SH-SY5Y (cell line): ENCODE measurements around the gene ABHD17C.

ENCODE experiments used
- GATA2 ChIP-seq: IDR thresholded peaks from 2 replicates; pipeline ENCODE4 v1.6.1; 2011; ENCODE audit warnings: mild to moderate bottlenecking, low read depth, low read length
- GATA3 ChIP-seq: IDR thresholded peaks from 2 replicates; pipeline ENCODE4 v1.6.1; 2011; ENCODE audit warnings: low read depth, mild to moderate bottlenecking, low read length, moderate library complexity

The ABHD17C gene

GRCh38 chr15:80758130-80758745, 63.1 kb downstream of the ABHD17C start:
- TF ChIP-seq GATA2: no peak
- no peak for TF ChIP-seq GATA3

- TF ChIP-seq GATA2: no peak
- TF ChIP-seq GATA3: no peak
These were observed 65.8 kb downstream of the ABHD17C start for GRCh38 chr15:80760960-80761359.

GRCh38 chr15:80761754-80762153, 66.6 kb downstream of the ABHD17C start:
- no peak for TF ChIP-seq GATA3
- no peak for TF ChIP-seq GATA2

GRCh38 chr15:80764535-80764934, 69.4 kb downstream of the ABHD17C start:
- TF ChIP-seq GATA3 (no peak), GATA2 (no peak)

GRCh38 chr15:80766275-80766674, 71.2 kb downstream of the ABHD17C start:
- TF ChIP-seq GATA2 (no peak), GATA3 (no peak)

GRCh38 chr15:80768158-80768557, 73.0 kb downstream of the ABHD17C start:
- TF ChIP-seq GATA3: no peak
- no peak for TF ChIP-seq GATA2

GRCh38 chr15:80769153-80769828, 74.2 kb downstream of the ABHD17C start:
- no peak for TF ChIP-seq GATA2
- TF ChIP-seq GATA3: no peak

- no peak for TF ChIP-seq GATA3
- TF ChIP-seq GATA2: no peak
These were observed 75.0 kb downstream of the ABHD17C start for GRCh38 chr15:80769829-80770705.

- TF ChIP-seq GATA3: no peak
- no peak for TF ChIP-seq GATA2
These were observed 78.0 kb downstream of the ABHD17C start for GRCh38 chr15:80773122-80773551.

GRCh38 chr15:80773792-80774352, 78.8 kb downstream of the ABHD17C start:
- TF ChIP-seq GATA3: no peak
- TF ChIP-seq GATA2: no peak

GRCh38 chr15:80774486-80774885, 79.4 kb downstream of the ABHD17C start:
- TF ChIP-seq GATA3 (no peak), GATA2 (no peak)

GRCh38 chr15:80775338-80775737, 80.2 kb downstream of the ABHD17C start:
- TF ChIP-seq GATA3 (no peak), GATA2 (no peak)

GRCh38 chr15:80776420-80777045, 81.4 kb downstream of the ABHD17C start:
- TF ChIP-seq GATA3: no peak
- no peak for TF ChIP-seq GATA2

- TF ChIP-seq GATA2: no peak
- TF ChIP-seq GATA3: no peak
These were observed 82.0 kb downstream of the ABHD17C start for GRCh38 chr15:80777137-80777536.
